Left ventricle myocardium inferior (tissue), 1 donor: ENCODE measurements around the gene FOXN3. TPM values are rescaled to one million over a fixed set of nuclear protein-coding genes. Genes with fewer than 3 reads are reported as not detected.

Experiments
- DNase-seq: peaks from one replicate; pipeline ENCODE4 v3.0.0-alpha.2; 2020
- H3K27ac ChIP-seq: fragments of 200-600 bp; replicated peaks from 2 replicates; pipeline ENCODE4 v1.8.0; 2021
- H3K27me3 ChIP-seq: fragments of 200-600 bp; 2 replicates; pipeline ENCODE4 v1.8.0; 2021; ENCODE audit warnings: low read depth
- H3K36me3 ChIP-seq: fragments of 200-600 bp; 2 replicates; pipeline ENCODE4 v1.8.0; 2021
- H3K4me1 ChIP-seq: fragments of 200-600 bp; 2 replicates; pipeline ENCODE4 v1.8.0; 2021
- H3K4me3 ChIP-seq: fragments of 200-600 bp; 2 replicates; pipeline ENCODE4 v1.8.0; 2021; ENCODE audit warnings: mild to moderate bottlenecking, moderate library complexity
- H3K9me3 ChIP-seq: fragments of 200-600 bp; replicated peaks from 2 replicates; pipeline ENCODE4 v1.8.0; 2021
- CTCF ChIP-seq: fragments of 200-600 bp; IDR thresholded peaks from 2 replicates; pipeline ENCODE4 v1.8.0; 2021; ENCODE audit warnings: antibody characterized with exemption, mild to moderate bottlenecking, borderline replicate concordance
- intact Hi-C: fragments of 100-400 bp; cut with micrococcal nuclease; formaldehyde crosslinking; loops from one replicate; pipeline ENCODE4 v1.11.0; 2022
- total RNA-seq: library from RNA; stranded (reverse); fragmentation: NEBNext Ultra II Directional; extraction: Animal tissue kit (Norgen Biotek cat#: 25700); gene quantifications from one replicate; pipeline ENCODE4 v1.2.1, GENCODE V29; 2021
- donor health status: DM: no; HTN: yes; CAD: no; lungs with severe emphysema.

FOXN3 gene
- total RNA-seq, 1 donor from 2014 or later, result 120 TPM

DNA sequence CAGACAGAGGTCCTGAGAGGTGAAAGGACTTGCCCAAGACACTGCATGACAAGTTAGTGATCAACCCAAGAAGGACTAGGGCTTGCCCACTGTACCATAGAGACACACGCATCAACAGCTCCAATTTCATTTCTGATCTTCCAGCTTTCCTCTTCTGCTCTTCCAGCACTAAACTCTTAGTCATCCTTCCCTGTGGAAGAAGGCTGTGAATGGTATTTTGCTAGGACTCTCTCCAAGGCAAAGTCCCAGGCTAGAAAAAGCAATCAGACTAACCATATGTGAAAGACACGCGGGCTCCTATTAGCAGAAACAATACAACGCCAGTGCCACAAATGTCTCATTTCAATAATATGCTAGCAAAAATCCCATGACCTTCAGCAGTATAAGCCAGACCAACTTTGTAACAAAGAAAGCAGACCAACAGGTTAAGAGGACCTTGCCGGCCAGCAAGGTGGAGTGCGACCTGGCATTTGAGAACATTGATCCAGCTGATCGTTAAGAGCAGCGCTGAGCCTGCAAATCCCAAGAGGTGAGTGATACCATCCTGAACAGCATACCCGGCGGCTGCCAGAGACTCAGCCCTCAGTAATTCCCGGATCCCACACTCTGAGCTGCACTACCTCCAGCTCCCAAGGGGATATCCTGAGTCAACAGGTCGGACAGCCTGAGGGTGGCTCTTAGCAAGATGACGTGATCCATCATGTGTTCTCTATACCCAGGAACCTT lies 132.5 kb downstream of the FOXN3 start:
- DNase-seq, result no peak
- Histone ChIP-seq H3K4me3 (no peak overlapping the region), H3K4me1 (peaks cover 14% of the 10 kb centered on the region), H3K9me3 (no peaks in the 10 kb centered on the region), H3K36me3 (peaks cover 10% of the 10 kb centered on the region), H3K27me3 (no peaks in the 10 kb centered on the region), H3K27ac (no peak overlapping the region)
- no peak for TF ChIP-seq CTCF
- intact Hi-C loops, result no loop called here

GRCh38 chr14:89283327-89284060 lies 133.5 kb downstream of the FOXN3 start:
- Histone ChIP-seq H3K27ac (no peak overlapping the region), H3K4me1 (peaks cover 10% of the 10 kb centered on the region), H3K9me3 (no peaks in the 10 kb centered on the region), H3K36me3 (peaks cover 10% of the 10 kb centered on the region), H3K4me3 (no peak overlapping the region), H3K27me3 (no peaks in the 10 kb centered on the region)
- no peak for TF ChIP-seq CTCF
- intact Hi-C loops, result no loop called here
- DNase-seq, result no peak

DNA sequence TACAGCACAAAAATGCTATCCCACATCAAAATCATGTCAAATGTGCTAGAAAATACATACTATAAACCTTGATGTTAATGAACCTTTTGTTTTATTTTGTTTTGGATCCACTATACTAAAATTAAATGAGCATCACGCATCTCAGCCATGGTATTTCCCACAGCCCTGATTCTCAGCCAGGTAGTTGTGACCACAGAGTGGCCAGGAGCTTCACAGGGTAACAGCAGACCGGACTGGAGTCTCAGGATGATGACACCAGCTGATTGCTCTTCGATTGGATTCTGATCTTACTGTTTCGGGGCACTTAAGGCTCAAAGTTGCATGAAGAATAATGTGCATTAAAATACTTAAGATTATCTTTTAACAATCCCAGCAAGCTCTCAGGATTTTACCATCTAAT lies 134.8 kb downstream of the FOXN3 start:
- intact Hi-C loops, result no loop called here
- H3K9me3 ChIP-seq, result no peaks in the 10 kb centered on the region
- peaks cover 8% of the 10 kb centered on the region for H3K4me1 ChIP-seq
- no peaks in the 10 kb centered on the region for H3K27me3 ChIP-seq
- TF ChIP-seq CTCF, result no peak
- H3K36me3 ChIP-seq, result peaks cover 10% of the 10 kb centered on the region
- H3K4me3 ChIP-seq, result no peak overlapping the region
- H3K27ac ChIP-seq, result no peak overlapping the region
- no peak for DNase-seq

DNA sequence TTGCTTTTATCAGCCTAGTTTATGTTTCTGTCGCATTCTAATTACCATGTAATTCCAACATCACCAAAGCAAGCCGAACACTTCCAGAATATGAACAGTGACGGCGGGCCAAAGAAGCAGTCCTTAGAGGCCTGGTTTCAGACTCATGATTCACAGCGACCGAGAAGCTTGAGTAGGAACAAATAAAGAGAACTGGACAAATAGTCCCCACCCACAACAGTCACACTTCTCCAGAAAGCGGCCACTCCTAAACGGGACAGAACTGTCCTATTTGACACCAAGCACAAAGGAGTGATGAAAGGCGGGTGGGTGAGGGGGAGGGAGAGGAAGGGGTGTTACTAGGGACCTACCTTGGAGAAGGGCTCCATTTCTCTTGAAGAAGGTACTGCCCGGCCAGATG lies 136.4 kb downstream of the FOXN3 start:
- Histone ChIP-seq H3K4me1 (peaks cover 5% of the 10 kb centered on the region), H3K27ac (no peak overlapping the region), H3K27me3 (no peaks in the 10 kb centered on the region), H3K9me3 (no peaks in the 10 kb centered on the region), H3K36me3 (peaks cover 10% of the 10 kb centered on the region), H3K4me3 (no peak overlapping the region)
- intact Hi-C loops, result no loop called here
- no peak for TF ChIP-seq CTCF
- DNase-seq, result no peak

- intact Hi-C loops, result no loop called here
- TF ChIP-seq CTCF, result no peak
- H3K36me3 ChIP-seq, result peaks cover 10% of the 10 kb centered on the region
- no peaks in the 10 kb centered on the region for H3K27me3 ChIP-seq
- H3K4me3 ChIP-seq, result no peak overlapping the region
- peaks cover 5% of the 10 kb centered on the region for H3K4me1 ChIP-seq
- no peak for DNase-seq
- H3K27ac ChIP-seq, result no peak overlapping the region
- no peaks in the 10 kb centered on the region for H3K9me3 ChIP-seq
These were observed 137.3 kb downstream of the FOXN3 start for GRCh38 chr14:89279649-89280232.
